Body of pancreas (tissue), 4 donors: ENCODE data around the gene PHETA1. TPM values are rescaled to one million over a fixed set of nuclear protein-coding genes. Genes with fewer than 3 reads are reported as not detected.

ENCODE experiments used
- ATAC-seq: fragments of 150-250 bp; one replicate; pipeline ENCODE4 v1.9.1; 2016
- DNase-seq, 4 donors: peaks; one replicate each; pipeline ENCODE4 v3.0.0-alpha.2; 2019
- H3K27ac ChIP-seq, 4 donors: fragments of 200-600 bp; sonication (generic); 1 replicate in 3 of 4; 2 replicates in 1 of 4; pipeline versions ENCODE4 v1.5.1 to v1.6.1; 2016 to 2019; ENCODE audit warnings: mild to moderate bottlenecking in 1 of 4, mixed read lengths in 1 of 4, moderate library complexity in 1 of 4
- H3K27me3 ChIP-seq, 2 donors: fragments of 200-600 bp; sonication (generic); one replicate each; pipeline ENCODE4 v1.6.0; 2016; ENCODE audit warnings: mild to moderate bottlenecking in 1 of 2
- H3K36me3 ChIP-seq, 2 donors: fragments of 200-600 bp; sonication (generic); replicated peaks in 1 of 2; 2 replicates each; pipeline ENCODE4 v1.5.1; 2016; ENCODE audit warnings: low read depth in 2 of 2; ENCODE audit not compliant: insufficient read depth in 1 of 2
- H3K4me1 ChIP-seq: fragments of 200-600 bp; sonication (generic); one replicate; pipeline ENCODE4 v1.6.0; 2016
- H3K4me3 ChIP-seq, 2 donors: fragments of 200-600 bp; sonication (generic); 1 replicate in 1 of 2; 2 replicates in 1 of 2; pipeline ENCODE4 v1.5.1; 2016 to 2019
- H3K9me3 ChIP-seq, 3 donors: fragments of 200-600 bp; sonication (generic); 1 replicate in 2 of 3; 2 replicates in 1 of 3; pipeline ENCODE4 v1.5.1; 2016
- POLR2A ChIP-seq, 3 donors: fragments of 450-650 bp; IDR thresholded peaks; one replicate each; pipeline ENCODE4 v1.6.1; 2016; ENCODE audit warnings: antibody characterized with exemption in 3 of 3, mild to moderate bottlenecking in 2 of 3
- WGBS, 2 donors: methylation state at CpG; one replicate each; pipeline ENCODE4 v1.1.5; 2017; 5-methylcytosine and 5-hydroxymethylcytosine counted together
- intact Hi-C: fragments of 100-400 bp; cut with DNase I; formaldehyde crosslinking; loops from one replicate; pipeline ENCODE4 v1.15.1; 2023
- total RNA-seq, 2 donors: library from RNA; depleted of rRNA; stranded (reverse); fragments of >200 nt; gene quantifications; one replicate each; pipeline ENCODE4 v1.1.0, GENCODE V29; 2016
- TF ChIP-seq, protein P1 (sequence below), 7 experiments: fragments of 450-650 bp in 4 of 7; fragments of 200-600 bp in 3 of 7; sonication (generic) in 3 of 7; IDR thresholded peaks; one replicate each; pipeline ENCODE4 v1.5.1; 2016 to 2019; ENCODE audit warnings: antibody characterized with exemption in 7 of 7

PHETA1 gene
- total RNA-seq, 2 donors from 2014 or later = 20.4 to 31.4 TPM

DNA sequence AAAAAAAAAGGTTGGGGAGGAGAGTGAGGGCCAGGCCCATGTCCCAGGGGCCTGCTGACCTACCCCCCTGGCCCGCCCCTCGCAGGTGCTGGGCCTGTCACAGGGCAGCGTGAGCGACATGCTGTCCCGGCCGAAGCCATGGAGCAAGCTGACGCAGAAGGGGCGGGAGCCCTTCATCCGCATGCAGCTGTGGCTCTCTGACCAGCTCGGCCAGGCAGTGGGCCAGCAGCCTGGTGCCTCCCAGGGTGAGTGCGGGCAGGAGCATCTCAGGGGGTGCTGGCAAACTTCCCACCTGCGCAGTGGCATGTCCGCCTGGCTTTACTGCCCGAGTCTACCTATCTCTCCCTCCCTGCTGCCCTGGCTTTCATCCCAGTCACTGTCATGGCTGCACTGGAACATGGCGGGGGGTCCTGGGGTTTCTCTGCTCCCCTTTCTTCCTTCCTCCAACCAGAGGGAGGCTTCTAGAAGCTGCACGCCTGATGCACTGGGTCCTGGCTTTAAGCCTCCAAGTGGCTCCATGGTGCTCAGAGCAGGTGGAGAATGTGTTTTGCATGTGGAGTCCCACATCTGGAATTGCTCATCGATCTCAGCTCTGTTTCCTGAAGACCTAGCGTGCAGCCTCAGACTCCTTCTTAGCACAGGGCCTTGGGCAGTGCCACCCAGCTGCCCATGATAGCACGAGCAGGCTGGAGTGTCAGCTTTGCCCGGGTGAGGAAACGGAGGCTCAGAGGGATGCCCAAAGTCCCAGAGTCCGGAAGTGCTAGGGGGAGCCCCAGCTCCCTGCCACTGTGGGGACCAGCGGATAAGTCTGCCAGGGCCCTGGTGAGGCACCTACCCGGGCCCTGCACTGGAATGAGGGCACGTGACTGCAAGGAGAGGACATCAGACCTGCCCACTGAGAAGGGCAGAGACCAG is 46.3 kb downstream of the PHETA1 start:
- DNase-seq = peak in 3 of 4 donors; percentile 16 to 36 (median 22)
- Histone ChIP-seq H3K4me1 (no peaks in the 10 kb centered on the region), H3K4me3 (no peak overlapping the region), H3K27me3 (no peaks in the 10 kb centered on the region), H3K36me3 (no peaks in the 10 kb centered on the region), H3K27ac (no peak overlapping the region), H3K9me3 (no peaks in the 10 kb centered on the region)
- 74 to 75% methylated on average over 11 to 25 of the region's 25 CpGs for WGBS, 2 donors
- ATAC-seq = peak; percentile 6
- intact Hi-C loops = no loop called here
- TF ChIP-seq, protein P1, sequence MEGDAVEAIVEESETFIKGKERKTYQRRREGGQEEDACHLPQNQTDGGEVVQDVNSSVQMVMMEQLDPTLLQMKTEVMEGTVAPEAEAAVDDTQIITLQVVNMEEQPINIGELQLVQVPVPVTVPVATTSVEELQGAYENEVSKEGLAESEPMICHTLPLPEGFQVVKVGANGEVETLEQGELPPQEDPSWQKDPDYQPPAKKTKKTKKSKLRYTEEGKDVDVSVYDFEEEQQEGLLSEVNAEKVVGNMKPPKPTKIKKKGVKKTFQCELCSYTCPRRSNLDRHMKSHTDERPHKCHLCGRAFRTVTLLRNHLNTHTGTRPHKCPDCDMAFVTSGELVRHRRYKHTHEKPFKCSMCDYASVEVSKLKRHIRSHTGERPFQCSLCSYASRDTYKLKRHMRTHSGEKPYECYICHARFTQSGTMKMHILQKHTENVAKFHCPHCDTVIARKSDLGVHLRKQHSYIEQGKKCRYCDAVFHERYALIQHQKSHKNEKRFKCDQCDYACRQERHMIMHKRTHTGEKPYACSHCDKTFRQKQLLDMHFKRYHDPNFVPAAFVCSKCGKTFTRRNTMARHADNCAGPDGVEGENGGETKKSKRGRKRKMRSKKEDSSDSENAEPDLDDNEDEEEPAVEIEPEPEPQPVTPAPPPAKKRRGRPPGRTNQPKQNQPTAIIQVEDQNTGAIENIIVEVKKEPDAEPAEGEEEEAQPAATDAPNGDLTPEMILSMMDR (IDR thresholded peaks at IDR 0.05) = no peak
- no peak for TF ChIP-seq POLR2A (IDR thresholded peaks at IDR 0.05)

DNA sequence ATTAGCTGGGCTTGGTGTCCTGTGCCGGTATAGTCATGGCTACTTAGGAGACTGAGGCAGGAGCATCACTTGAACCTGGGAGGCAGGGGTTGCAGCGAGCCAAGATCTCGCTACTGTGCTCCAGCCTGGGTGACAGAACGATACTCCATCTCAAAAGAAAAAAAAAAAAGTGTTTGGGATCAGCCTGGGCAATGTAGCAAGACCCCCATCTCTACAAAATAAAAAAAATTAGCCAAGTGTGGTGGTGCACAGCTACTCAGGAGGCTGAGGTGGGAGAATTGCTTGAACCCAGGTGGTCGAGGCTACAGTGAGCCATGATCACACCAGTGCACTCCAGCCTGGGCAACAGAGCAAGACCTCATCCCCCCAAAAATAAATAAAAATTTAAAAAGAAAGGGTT is 47.6 kb downstream of the PHETA1 start:
- 75 to 77% methylated on average over 5 of the region's 5 CpGs for WGBS, 2 donors
- Histone ChIP-seq H3K36me3 (no peaks in the 10 kb centered on the region), H3K4me3 (no peak overlapping the region), H3K4me1 (no peaks in the 10 kb centered on the region), H3K27ac (no peak overlapping the region), H3K9me3 (no peaks in the 10 kb centered on the region), H3K27me3 (no peaks in the 10 kb centered on the region)
- no peak for ATAC-seq
- intact Hi-C loops = no loop called here
- TF ChIP-seq, protein P1 (IDR thresholded peaks at IDR 0.05) = no peak
- TF ChIP-seq POLR2A (IDR thresholded peaks at IDR 0.05) = no peak
- no peak for DNase-seq

DNA sequence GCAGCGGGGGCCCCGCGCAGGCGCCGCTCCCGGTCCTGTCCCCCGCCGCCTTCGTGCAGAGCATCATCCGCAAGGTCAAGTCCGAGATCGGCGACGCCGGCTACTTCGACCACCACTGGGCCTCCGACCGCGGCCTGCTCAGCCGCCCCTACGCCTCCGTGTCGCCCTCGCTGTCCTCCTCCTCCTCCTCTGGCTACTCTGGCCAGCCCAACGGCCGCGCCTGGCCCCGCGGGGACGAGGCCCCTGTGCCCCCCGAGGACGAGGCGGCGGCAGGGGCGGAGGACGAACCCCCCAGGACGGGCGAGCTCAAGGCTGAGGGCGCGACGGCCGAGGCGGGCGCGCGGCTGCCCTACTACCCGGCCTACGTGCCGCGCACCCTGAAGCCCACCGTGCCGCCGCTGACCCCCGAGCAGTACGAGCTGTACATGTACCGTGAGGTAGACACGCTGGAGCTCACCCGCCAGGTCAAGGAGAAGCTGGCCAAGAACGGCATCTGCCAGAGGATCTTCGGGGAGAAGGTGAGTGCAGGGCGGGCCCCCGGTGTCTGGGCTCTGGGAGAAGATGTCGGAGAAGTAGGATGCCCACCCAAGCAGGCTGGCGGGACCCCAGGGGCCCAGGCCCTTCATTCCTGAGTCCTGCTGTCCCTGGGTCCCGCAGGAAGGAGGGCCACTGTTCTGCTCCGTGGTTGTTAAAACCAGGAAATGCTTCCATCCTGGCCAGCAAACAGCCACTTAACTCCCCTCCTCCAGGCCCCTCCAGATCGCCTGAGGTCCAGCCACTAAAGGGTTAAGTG is 48.4 kb downstream of the PHETA1 start:
- intact Hi-C loops = no loop called here
- Histone ChIP-seq H3K36me3 (no peaks in the 10 kb centered on the region), H3K4me3 (no peak overlapping the region), H3K4me1 (no peaks in the 10 kb centered on the region), H3K27ac (no peak overlapping the region), H3K27me3 (no peaks in the 10 kb centered on the region), H3K9me3 (no peaks in the 10 kb centered on the region)
- DNase-seq (no peak), ATAC-seq (no peak)
- no peak for TF ChIP-seq POLR2A (IDR thresholded peaks at IDR 0.05)
- TF ChIP-seq, protein P1 (IDR thresholded peaks at IDR 0.05) = no peak
- 84 to 93% methylated on average over 39 to 47 of the region's 67 CpGs for WGBS, 2 donors

DNA sequence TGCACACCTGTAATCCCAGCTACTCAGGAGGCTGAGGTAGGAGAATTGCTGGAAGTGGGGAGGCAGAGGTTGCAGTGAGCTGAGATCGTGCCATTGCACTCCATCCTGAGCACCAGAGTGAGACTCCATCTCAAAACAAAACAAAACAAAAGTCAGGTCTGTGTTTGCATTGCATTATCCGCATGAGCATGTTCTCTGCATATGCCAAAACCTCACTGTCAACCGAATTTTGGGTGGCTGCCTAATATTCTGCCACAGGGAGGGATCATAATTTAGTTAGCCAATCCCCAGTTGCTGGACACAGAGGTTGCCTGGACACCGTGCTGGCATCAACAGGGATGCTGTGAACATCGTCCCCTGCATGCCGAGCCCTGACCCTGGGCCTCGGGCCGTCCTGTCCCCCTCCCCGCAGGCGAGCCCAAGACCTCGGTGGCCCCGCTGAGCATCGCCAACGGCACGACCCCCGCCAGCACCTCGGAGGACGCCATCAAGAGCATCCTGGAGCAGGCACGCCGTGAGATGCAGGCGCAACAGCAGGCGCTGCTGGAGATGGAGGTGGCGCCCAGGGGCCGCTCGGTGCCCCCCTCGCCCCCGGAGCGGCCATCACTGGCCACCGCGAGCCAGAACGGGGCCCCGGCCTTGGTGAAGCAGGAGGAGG is 49.2 kb downstream of the PHETA1 start:
- DNase-seq = no peak
- intact Hi-C loops = loop anchor here (10.0 kb wide), 1 partner anchor 295 kb away; no protein-coding TSS in a partner anchor
- ATAC-seq = peak; percentile 15
- WGBS, 2 donors = 64 to 91% methylated on average over 3 to 20 of the region's 32 CpGs
- H3K36me3 ChIP-seq = no peaks in the 10 kb centered on the region
- no peaks in the 10 kb centered on the region for H3K4me1 ChIP-seq
- no peak overlapping the region for H3K27ac ChIP-seq
- H3K4me3 ChIP-seq = no peak overlapping the region
- TF ChIP-seq, protein P1 (IDR thresholded peaks at IDR 0.05) = no peak
- no peak for TF ChIP-seq POLR2A (IDR thresholded peaks at IDR 0.05)
- no peaks in the 10 kb centered on the region for H3K9me3 ChIP-seq
- H3K27me3 ChIP-seq = no peaks in the 10 kb centered on the region
